Loucy (cell line): ENCODE measurements around the gene ESAM.

Source experiments
- EZH2phosphoT487 ChIP-seq: fragments of 200-600 bp; IDR thresholded peaks from 2 replicates; pipeline ENCODE4 v1.6.1; 2018; ENCODE audit warnings: antibody characterized with exemption, mild to moderate bottlenecking, moderate library complexity, borderline replicate concordance
- TF ChIP-seq, protein P1 (sequence below): fragments of 200-600 bp; sonication (generic); conservative IDR thresholded peaks from 2 replicates; pipeline ENCODE4 v1.5.1; 2014; ENCODE audit warnings: mild to moderate bottlenecking, antibody characterized with exemption, low read length

DNA sequence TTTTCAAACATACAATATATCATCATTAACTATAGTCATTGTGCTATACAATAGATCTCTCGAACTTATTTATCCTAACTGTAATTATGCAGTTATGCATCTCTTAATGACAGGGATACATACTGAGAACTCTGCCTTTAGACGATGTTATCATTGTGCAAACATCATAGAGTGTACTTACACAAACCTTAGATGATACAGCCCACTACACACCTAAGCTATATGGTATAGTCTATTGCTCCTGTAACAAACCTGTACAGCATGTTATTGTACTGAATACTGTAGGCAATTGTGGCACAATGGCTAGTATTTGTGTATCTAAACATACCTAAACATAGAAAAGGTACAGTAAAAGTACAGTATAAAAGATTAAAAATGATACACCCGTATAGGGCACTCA, 49.7 kb downstream of the ESAM start:
- TF ChIP-seq, protein P1, sequence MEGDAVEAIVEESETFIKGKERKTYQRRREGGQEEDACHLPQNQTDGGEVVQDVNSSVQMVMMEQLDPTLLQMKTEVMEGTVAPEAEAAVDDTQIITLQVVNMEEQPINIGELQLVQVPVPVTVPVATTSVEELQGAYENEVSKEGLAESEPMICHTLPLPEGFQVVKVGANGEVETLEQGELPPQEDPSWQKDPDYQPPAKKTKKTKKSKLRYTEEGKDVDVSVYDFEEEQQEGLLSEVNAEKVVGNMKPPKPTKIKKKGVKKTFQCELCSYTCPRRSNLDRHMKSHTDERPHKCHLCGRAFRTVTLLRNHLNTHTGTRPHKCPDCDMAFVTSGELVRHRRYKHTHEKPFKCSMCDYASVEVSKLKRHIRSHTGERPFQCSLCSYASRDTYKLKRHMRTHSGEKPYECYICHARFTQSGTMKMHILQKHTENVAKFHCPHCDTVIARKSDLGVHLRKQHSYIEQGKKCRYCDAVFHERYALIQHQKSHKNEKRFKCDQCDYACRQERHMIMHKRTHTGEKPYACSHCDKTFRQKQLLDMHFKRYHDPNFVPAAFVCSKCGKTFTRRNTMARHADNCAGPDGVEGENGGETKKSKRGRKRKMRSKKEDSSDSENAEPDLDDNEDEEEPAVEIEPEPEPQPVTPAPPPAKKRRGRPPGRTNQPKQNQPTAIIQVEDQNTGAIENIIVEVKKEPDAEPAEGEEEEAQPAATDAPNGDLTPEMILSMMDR = no peak
- no peak for TF ChIP-seq EZH2phosphoT487
